ENCODE results near the gene RNF168.
"Not testable (repeated sequence)": the region's sequence is repeated elsewhere in the genome, so short reads cannot be mapped to it uniquely, and the experiment has no call there.

The RNF168 gene

GRCh38 chr3:196463478-196463756 lies 40.2 kb downstream of the RNF168 start:
- DNase-seq = no peak

- not testable (repeated sequence) for DNase-seq
Observed at GRCh38 chr3:196462680-196463477, 40.7 kb downstream of the RNF168 start.

DNA sequence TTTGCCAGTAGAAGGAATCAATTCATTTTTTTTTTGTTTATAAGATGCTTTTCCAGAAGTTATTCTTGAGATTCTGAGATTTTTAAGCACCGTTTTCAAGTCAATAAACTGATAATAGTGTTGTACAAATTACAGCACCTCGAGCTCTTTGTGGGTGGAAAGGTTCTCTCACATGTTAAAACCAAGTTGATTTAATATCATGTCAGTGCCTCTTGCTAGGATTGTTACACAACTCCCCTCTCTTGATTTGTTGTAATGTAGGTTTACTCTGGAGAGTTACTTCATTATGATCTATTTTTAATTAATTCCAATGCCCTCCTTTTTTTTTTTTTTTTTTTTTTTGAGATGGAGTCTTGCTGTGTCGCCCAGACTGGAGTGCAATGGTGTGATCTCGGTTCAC lies 45.5 kb downstream of the RNF168 start:
- no peak for DNase-seq

DNA sequence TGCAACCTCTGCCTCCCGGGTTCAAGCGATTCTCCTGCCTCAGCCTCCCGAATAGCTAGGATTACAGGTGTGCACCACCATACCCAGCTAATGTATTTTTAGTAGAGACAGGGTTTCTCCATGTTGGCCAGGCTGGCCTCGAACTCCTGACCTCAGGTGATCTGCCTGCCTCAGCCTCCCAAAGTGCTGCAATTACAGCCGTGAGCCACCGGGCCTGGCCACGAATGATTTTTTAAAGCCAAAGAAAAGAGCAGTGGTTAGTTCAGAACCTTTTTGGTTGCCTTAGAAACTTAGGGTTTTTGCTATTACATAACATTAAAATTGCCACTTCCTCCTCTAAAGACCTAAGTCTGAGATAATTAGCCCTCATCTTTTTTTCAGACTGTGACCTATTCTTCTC lies 46.1 kb downstream of the RNF168 start:
- DNase-seq = not testable (repeated sequence)

DNA sequence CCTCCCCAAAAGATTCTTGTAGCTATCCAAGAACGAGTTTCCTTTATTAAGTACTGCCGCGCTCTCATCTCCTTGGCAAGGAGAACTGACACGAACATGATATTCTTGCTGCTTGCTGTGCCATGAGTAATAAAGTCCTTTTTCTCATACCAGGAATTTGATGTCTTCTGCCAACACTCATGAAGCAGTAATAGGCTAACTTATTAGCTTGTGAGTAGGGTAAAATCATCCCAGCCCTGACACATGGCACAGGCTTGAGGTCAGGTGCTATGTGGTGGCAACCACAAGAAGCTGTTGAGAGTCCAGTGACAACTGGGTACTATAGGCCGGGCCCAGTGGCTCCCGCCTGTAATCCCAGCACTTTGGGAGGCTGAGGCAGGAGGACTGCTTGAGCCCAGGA lies 48.6 kb downstream of the RNF168 start:
- DNase-seq = no peak

- DNase-seq = not testable (repeated sequence)
Observed at GRCh38 chr3:196445391-196445790, 58.2 kb downstream of the RNF168 start.

DNA sequence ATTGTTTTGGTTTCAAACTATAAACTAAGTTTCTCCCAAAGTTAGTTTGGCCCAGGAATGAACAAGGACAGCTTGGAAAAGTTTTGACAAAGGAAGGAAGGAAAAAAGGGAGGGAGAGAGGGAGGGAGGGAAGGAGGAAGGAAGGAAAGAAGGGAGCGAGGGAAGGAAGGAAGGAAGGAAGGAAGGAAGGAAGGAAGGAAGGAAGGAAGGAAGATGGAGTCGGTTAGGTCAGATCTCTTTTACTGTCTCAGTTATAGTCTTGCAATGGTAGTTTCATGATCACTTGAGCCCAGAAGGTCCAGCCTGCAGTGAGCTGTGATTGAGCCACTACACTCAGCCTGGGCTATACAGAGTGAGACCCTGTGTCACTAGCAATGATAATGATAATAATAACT lies 59.1 kb downstream of the RNF168 start:
- no peak for DNase-seq

GRCh38 chr3:196440696-196441095 lies 62.9 kb downstream of the RNF168 start:
- DNase-seq = no peak

- DNase-seq = no peak
Observed at GRCh38 chr3:196440041-196440537, 63.5 kb downstream of the RNF168 start.

DNA sequence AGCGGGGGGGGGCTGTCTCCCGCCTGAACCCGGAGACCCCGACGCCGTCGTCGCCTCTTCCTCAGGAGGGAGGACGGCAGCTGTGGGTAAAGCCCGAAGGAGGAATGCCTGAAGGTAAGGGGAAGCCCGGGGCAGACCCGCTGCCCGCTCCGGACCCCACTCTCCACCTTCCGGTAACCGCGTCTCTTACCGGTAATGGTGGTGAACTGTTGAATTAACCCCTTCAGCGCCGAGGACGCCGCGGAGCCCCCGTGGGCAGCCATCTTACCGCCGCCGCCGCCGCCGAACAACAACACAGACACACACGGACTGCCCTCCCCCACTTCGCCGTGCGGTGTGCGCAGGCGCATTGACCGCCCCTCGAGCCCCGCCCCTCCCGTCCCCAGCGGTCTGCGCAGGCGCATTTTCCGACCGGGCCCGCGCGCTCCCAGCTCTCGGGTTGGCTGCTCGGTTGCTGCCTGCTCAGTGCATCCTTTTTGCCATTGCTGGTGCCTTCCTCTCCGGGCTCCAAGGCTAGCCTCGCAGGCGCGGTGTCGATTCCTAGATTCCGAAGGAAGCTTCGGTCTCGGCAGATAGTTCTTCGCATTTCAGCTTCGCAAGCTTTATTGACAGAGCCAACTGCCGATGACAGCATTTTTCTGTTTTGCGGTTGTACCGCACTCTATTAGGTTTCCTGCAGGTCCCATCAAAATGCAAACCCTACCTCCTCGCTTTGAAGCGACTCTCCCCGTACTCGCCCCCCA lies 71.3 kb downstream of the RNF168 start, which contains the start of gene UBXN7:
Gene UBXN7 (minus strand): TSS at position 291 of the 743 bp plus-strand sequence. CDS start 28 bp downstream, at position 263.
- peak; percentile 97 for DNase-seq

DNA sequence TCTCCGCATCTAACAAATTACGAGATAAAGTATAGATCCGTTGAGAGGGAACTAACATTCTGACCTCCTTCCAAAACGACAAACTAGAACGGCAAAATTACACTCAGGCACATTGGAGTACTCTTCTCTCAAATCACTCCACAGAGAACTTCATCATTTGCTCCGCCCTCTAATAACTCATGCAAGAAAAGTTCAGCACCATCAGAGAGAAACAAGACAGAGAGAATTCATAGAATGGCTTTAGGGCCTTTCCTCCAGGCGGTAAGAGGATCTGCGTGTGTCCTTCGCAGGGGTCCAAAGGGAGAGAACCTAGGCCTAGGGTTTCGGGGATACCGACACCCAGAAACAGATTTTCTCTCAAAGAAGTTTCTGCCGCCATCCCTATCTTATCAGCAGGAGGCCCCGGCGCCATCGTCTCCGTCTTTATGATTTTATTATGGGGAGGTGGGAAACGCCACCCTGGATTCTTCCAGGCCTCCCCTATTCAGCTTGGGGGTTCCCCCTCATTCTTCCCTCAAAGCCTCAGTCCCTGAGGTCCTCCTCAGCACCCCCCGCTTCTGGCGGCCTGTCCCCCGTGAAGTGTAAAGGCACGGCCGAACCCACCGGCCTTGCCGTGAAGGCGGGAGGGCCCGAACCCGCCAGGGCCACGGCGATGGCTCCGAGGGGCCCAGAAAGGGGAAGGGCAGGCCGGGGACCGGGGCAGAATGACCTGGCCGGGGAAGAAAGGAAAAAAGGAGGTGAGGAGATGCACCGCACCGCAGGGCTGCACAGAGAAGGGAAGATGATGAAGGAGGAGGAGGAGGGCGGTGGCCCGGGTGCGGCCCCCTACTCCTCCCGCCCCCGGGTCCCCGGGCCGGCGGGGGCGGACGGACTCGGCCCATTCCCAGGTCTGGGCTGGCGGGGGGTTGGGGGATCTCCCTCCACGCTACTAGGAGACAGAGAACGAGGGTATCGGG lies 72.1 kb downstream of the RNF168 start:
- DNase-seq = peak; percentile 21

GRCh38 chr3:196428041-196428440 lies 75.5 kb downstream of the RNF168 start:
- DNase-seq = no peak

- DNase-seq = not testable (repeated sequence)
Observed at GRCh38 chr3:196424421-196424820, 79.1 kb downstream of the RNF168 start.

DNA sequence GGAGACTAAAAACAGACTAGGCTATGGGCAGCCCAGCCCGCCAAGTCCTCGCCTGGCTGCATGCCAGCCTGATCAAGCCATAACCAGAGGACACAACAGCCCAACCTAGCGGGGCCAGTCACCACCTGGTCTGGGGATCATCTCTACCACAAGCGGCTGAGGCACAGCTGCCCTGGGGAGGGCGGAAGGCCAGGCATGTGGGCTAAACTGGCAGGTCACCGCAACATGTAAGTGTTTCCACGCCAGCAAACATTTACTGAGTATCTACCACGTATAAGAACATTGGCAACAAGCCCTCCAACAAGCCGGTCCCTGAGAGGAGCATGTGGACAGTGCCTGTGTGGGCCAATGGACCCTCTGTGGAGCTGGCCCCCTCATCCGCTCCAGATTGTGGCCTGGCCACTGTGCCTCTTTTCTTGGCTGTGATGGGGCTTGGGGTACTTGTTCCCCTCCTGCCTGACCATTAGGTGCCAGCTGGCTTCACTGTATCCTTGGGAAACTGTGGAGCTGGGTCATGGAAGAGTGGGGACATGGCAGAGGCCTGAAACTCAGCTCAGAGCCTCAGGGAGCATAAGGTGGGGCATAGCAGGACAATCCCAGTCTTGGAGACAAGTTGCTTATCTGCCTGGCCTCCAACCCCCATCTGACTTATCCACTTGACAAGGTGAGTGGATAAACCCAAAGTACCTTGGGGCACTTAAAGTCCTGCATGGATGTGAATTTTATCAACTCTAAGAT lies 80.4 kb downstream of the RNF168 start:
- DNase-seq = no peak

DNA sequence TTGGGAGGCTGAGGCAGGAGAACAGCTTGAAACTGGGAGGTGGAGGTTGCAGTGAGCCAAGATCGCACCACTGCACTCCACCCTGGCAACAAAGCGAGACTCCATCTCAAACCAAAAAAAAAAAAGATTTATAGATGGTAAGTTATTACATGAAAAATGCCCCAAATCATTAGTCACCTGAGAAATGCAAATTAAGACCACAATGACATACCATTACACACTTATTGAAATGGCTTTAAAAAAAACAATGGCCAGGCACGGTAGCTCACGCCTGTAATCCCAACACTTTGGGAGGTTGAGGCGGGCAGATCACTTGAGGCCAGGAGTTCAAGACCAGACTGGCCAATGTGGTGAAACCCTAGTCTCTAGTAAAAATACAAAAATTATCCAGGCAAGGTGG lies 81.9 kb downstream of the RNF168 start:
- DNase-seq = not testable (repeated sequence)

GRCh38 chr3:196419386-196419785 lies 84.2 kb downstream of the RNF168 start:
- no peak for DNase-seq

Data from CD4-positive, alpha-beta T cell treated with Interleukin-17A for 4 hours (primary cell).